SK-N-SH treated with all-trans-retinoic acid at 6 μM for 48 hours (cell line): Measurements from ENCODE around the gene PTBP1.

ENCODE experiments used
- ATAC-seq: fragments of 200-7000 bp; cut with Tn5 transposase; 3 replicates; pipeline ENCODE4 v1.9.1; 2020; ENCODE audit warnings: mild to moderate bottlenecking, moderate library complexity
- ARNTL ChIP-seq: fragments of 450-650 bp; formaldehyde crosslinking; IDR thresholded peaks from 2 replicates; pipeline ENCODE4 v1.5.0; 2020; ENCODE audit warnings: low read depth, mild to moderate bottlenecking, moderate library complexity, borderline replicate concordance
- BACH2 ChIP-seq: fragments of 250-450 bp; sonication (Bioruptor Pico); IDR thresholded peaks from 2 replicates; pipeline ENCODE4 v1.9.0; 2021; ENCODE audit warnings: mild to moderate bottlenecking, borderline replicate concordance
- GLIS3 ChIP-seq: fragments of 250-450 bp; sonication (Bioruptor Pico); IDR thresholded peaks from 2 replicates; pipeline ENCODE4 v1.5.0; 2020; ENCODE audit warnings: mild to moderate bottlenecking, moderate library complexity
- ISL1 ChIP-seq: fragments of 250-450 bp; sonication (Bioruptor Pico); IDR thresholded peaks from 2 replicates; pipeline ENCODE4 v2.1.2; 2022; ENCODE audit warnings: mild to moderate bottlenecking, moderate library complexity
- PPARA ChIP-seq: fragments of 250-450 bp; sonication (Bioruptor Pico); IDR thresholded peaks from 2 replicates; pipeline ENCODE4 v1.5.0; 2020; ENCODE audit warnings: mild to moderate bottlenecking, borderline replicate concordance
- RARB ChIP-seq: fragments of 250-450 bp; sonication (Bioruptor Pico); IDR thresholded peaks from 2 replicates; pipeline ENCODE4 v1.8.0; 2021; ENCODE audit warnings: mild to moderate bottlenecking, moderate library complexity
- SNAI2 ChIP-seq: fragments of 250-450 bp; sonication (Bioruptor Pico); IDR thresholded peaks from 2 replicates; pipeline ENCODE4 v1.5.0; 2020; ENCODE audit warnings: mild to moderate bottlenecking, moderate library complexity
- TCF4 ChIP-seq: fragments of 250-450 bp; sonication (Bioruptor Pico); IDR thresholded peaks from 2 replicates; pipeline ENCODE4 v1.8.0; 2021; ENCODE audit warnings: mild to moderate bottlenecking, moderate library complexity, borderline replicate concordance
- TOX ChIP-seq: fragments of 250-450 bp; sonication (Bioruptor Pico); IDR thresholded peaks from 2 replicates; pipeline ENCODE4 v1.8.0; 2021; ENCODE audit warnings: mild to moderate bottlenecking, moderate library complexity, borderline replicate concordance
- ZC3H10 ChIP-seq: fragments of 250-450 bp; sonication (Bioruptor Pico); IDR thresholded peaks from 2 replicates; pipeline ENCODE4 v1.5.1; 2021; ENCODE audit warnings: mild to moderate bottlenecking, moderate library complexity
- ZFP3 ChIP-seq: fragments of 250-450 bp; sonication (Bioruptor Pico); IDR thresholded peaks from 2 replicates; pipeline ENCODE4 v1.5.0; 2020; ENCODE audit warnings: mild to moderate bottlenecking, moderate library complexity
- ZFP30 ChIP-seq: fragments of 450-650 bp; formaldehyde crosslinking; IDR thresholded peaks from 2 replicates; pipeline ENCODE4 v1.5.0; 2022; ENCODE audit warnings: mild to moderate bottlenecking, moderate library complexity
- ZNF565 ChIP-seq: fragments of 450-650 bp; formaldehyde crosslinking; conservative IDR thresholded peaks from 2 replicates; pipeline ENCODE4 v1.5.0; 2020; ENCODE audit warnings: low read depth, mild to moderate bottlenecking, moderate library complexity
- ZNF70 ChIP-seq: fragments of 450-650 bp; formaldehyde crosslinking; IDR thresholded peaks from 2 replicates; pipeline ENCODE4 v1.5.0; 2020; ENCODE audit warnings: mild to moderate bottlenecking, moderate library complexity
- ZNF8 ChIP-seq: fragments of 450-650 bp; formaldehyde crosslinking; IDR thresholded peaks from 2 replicates; pipeline ENCODE4 v1.5.0; 2020; ENCODE audit warnings: mild to moderate bottlenecking, moderate library complexity
- TF ChIP-seq, protein P1 (sequence below): fragments of 250-450 bp; sonication (Bioruptor Pico); IDR thresholded peaks from 2 replicates; pipeline ENCODE4 v1.5.1; 2021; ENCODE audit warnings: mild to moderate bottlenecking, moderate library complexity
- TF ChIP-seq, protein P2 (sequence below): fragments of 250-450 bp; sonication (Bioruptor Pico); IDR thresholded peaks from 2 replicates; pipeline ENCODE4 v1.8.0; 2020; ENCODE audit warnings: mild to moderate bottlenecking, moderate library complexity, borderline replicate concordance
- TF ChIP-seq, protein P3 (sequence below): fragments of 250-450 bp; sonication (Bioruptor Pico); IDR thresholded peaks from 2 replicates; pipeline ENCODE4 v1.5.0; 2020; ENCODE audit warnings: mild to moderate bottlenecking, moderate library complexity
- TF ChIP-seq, protein P4 (sequence below): fragments of 250-450 bp; sonication (Bioruptor Pico); IDR thresholded peaks from 2 replicates; pipeline ENCODE4 v1.8.0; 2021; ENCODE audit warnings: low read depth, mild to moderate bottlenecking, moderate library complexity, borderline replicate concordance
- TF ChIP-seq, protein P5 (sequence below): fragments of 250-450 bp; sonication (Bioruptor Pico); IDR thresholded peaks from 2 replicates; pipeline ENCODE4 v1.5.1; 2020; ENCODE audit warnings: low read depth, mild to moderate bottlenecking, moderate library complexity

Gene PTBP1

DNA sequence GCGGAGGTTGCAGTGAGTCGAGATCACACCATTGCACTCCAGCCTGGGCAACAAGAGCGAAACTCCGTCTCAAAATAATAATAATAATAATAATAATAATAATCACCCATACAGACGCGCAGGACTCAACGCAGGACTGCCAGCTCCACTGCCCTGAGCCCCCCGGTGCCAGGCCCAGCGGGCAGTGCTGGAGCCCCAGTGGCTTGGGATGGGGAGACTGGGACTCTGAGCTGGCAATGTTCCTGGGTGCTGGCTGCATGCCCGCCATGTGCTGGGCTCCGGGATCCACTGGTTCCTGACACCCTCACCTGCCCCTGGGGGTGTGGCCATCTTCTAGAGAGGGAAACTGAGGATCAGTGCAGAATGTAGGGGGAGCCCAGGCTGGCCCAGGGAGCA, 30.1 kb downstream of the PTBP1 start (continued):
- no peak for TF ChIP-seq ZNF8 (CRISPR knock-in tag)
- TF ChIP-seq, all 23 proteins: peak for 0

DNA sequence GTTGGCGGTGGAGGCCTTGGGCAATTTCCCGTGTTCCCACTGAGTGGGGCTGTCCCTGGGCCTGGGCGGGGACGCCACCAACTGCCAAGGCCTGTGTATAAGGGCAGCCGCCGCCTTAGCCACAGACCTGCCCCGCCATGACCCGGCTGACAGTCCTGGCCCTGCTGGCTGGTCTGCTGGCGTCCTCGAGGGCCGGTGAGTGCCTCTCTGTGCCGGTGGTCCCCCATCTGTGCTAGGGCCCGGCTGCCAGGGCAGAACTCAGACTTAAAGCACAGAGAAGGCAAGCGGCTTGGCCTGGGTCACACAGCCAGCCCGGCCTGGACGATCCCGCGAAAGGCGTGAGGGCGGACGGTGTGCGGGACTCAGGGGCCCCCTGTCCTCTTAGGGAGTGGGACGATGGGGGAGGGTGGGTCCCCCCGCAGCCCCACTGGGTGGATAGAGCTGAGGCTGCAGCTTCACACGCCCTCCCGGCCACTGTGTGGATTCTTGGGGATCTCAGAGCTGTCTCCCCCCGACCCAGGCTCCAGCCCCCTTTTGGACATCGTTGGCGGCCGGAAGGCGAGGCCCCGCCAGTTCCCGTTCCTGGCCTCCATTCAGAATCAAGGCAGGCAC, 30.6 kb downstream of the PTBP1 start, which contains the start of gene AZU1:
TSS of gene AZU1 (plus strand) at position 128 of the 612 bp plus-strand sequence. CDS start at position 138, 10 bp downstream.
- no peak for TF ChIP-seq TOX (CRISPR knock-in tag)
- TF ChIP-seq ISL1 (CRISPR knock-in tag) = no peak
- no peak for TF ChIP-seq SNAI2
- TF ChIP-seq, protein P1, sequence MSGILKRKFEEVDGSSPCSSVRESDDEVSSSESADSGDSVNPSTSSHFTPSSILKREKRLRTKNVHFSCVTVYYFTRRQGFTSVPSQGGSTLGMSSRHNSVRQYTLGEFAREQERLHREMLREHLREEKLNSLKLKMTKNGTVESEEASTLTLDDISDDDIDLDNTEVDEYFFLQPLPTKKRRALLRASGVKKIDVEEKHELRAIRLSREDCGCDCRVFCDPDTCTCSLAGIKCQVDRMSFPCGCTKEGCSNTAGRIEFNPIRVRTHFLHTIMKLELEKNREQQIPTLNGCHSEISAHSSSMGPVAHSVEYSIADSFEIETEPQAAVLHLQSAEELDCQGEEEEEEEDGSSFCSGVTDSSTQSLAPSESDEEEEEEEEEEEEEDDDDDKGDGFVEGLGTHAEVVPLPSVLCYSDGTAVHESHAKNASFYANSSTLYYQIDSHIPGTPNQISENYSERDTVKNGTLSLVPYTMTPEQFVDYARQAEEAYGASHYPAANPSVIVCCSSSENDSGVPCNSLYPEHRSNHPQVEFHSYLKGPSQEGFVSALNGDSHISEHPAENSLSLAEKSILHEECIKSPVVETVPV (CRISPR knock-in tag) = no peak
- TF ChIP-seq, all 23 proteins: peak for 0
- no peak for ATAC-seq

DNA sequence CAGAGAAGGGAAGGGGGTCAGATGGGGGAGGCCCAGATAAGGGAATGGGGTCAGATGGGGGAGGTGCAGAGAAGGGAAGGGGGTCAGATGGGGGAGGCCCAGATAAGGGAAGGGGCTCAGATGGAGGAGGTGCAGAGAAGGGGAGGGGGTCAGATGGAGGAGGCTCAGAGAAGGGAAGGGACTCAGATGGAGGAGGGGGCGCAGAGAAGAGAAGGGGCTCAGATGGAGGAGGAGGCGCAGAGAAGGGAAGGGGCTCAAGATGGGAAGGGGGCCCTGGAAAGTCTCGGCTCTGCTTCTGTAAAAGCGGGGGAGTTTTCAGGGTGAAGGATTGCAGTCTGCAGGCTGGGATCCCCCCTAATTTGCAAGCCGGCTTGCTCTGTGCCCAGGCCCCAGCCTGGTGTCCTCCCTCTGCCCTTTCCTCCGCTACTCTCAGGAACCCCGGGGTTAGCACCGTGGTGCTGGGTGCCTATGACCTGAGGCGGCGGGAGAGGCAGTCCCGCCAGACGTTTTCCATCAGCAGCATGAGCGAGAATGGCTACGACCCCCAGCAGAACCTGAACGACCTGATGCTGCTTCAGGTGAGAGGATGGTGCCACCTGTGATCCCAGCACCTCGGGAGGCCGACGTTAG, 32.0 kb downstream of the PTBP1 start:
- TF ChIP-seq ZC3H10 (CRISPR knock-in tag) (no peak), ZFP30 (no peak), ARNTL (CRISPR knock-in tag) (no peak), RARB (no peak), ZNF565 (CRISPR knock-in tag) (no peak), ISL1 (CRISPR knock-in tag) (no peak), BACH2 (CRISPR knock-in tag) (no peak), GLIS3 (CRISPR knock-in tag) (no peak), ZFP3 (CRISPR knock-in tag) (no peak), ZNF70 (no peak), SNAI2 (no peak), PPARA (CRISPR knock-in tag) (no peak), TCF4 (CRISPR knock-in tag) (no peak), TOX (CRISPR knock-in tag) (no peak), ZNF8 (CRISPR knock-in tag) (no peak)
- TF ChIP-seq, protein P2, sequence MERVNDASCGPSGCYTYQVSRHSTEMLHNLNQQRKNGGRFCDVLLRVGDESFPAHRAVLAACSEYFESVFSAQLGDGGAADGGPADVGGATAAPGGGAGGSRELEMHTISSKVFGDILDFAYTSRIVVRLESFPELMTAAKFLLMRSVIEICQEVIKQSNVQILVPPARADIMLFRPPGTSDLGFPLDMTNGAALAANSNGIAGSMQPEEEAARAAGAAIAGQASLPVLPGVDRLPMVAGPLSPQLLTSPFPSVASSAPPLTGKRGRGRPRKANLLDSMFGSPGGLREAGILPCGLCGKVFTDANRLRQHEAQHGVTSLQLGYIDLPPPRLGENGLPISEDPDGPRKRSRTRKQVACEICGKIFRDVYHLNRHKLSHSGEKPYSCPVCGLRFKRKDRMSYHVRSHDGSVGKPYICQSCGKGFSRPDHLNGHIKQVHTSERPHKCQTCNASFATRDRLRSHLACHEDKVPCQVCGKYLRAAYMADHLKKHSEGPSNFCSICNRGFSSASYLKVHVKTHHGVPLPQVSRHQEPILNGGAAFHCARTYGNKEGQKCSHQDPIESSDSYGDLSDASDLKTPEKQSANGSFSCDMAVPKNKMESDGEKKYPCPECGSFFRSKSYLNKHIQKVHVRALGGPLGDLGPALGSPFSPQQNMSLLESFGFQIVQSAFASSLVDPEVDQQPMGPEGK (CRISPR knock-in tag) = no peak
- TF ChIP-seq, protein P3, sequence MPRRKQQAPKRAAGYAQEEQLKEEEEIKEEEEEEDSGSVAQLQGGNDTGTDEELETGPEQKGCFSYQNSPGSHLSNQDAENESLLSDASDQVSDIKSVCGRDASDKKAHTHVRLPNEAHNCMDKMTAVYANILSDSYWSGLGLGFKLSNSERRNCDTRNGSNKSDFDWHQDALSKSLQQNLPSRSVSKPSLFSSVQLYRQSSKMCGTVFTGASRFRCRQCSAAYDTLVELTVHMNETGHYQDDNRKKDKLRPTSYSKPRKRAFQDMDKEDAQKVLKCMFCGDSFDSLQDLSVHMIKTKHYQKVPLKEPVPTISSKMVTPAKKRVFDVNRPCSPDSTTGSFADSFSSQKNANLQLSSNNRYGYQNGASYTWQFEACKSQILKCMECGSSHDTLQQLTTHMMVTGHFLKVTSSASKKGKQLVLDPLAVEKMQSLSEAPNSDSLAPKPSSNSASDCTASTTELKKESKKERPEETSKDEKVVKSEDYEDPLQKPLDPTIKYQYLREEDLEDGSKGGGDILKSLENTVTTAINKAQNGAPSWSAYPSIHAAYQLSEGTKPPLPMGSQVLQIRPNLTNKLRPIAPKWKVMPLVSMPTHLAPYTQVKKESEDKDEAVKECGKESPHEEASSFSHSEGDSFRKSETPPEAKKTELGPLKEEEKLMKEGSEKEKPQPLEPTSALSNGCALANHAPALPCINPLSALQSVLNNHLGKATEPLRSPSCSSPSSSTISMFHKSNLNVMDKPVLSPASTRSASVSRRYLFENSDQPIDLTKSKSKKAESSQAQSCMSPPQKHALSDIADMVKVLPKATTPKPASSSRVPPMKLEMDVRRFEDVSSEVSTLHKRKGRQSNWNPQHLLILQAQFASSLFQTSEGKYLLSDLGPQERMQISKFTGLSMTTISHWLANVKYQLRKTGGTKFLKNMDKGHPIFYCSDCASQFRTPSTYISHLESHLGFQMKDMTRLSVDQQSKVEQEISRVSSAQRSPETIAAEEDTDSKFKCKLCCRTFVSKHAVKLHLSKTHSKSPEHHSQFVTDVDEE (CRISPR knock-in tag) = no peak
- TF ChIP-seq, protein P4, sequence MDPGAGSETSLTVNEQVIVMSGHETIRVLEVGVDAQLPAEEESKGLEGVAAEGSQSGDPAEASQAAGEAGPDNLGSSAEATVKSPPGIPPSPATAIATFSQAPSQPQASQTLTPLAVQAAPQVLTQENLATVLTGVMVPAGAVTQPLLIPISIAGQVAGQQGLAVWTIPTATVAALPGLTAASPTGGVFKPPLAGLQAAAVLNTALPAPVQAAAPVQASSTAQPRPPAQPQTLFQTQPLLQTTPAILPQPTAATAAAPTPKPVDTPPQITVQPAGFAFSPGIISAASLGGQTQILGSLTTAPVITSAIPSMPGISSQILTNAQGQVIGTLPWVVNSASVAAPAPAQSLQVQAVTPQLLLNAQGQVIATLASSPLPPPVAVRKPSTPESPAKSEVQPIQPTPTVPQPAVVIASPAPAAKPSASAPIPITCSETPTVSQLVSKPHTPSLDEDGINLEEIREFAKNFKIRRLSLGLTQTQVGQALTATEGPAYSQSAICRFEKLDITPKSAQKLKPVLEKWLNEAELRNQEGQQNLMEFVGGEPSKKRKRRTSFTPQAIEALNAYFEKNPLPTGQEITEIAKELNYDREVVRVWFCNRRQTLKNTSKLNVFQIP (CRISPR knock-in tag) = no peak
- TF ChIP-seq, protein P5, sequence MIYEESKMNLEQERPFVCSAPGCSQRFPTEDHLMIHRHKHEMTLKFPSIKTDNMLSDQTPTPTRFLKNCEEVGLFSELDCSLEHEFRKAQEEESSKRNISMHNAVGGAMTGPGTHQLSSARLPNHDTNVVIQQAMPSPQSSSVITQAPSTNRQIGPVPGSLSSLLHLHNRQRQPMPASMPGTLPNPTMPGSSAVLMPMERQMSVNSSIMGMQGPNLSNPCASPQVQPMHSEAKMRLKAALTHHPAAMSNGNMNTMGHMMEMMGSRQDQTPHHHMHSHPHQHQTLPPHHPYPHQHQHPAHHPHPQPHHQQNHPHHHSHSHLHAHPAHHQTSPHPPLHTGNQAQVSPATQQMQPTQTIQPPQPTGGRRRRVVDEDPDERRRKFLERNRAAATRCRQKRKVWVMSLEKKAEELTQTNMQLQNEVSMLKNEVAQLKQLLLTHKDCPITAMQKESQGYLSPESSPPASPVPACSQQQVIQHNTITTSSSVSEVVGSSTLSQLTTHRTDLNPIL (CRISPR knock-in tag) = no peak
- no peak for ATAC-seq
